ENCODE data around the gene LTBP2.

Gene LTBP2

GRCh38 chr14:74495356-74495755, 116.7 kb downstream of the LTBP2 start:
- TF ChIP-seq NFIC (IDR thresholded peaks at IDR 0.05) (no peak), EP300 (IDR thresholded peaks at IDR 0.05; ENCODE audit: borderline replicate concordance) (no peak), USF1 (IDR thresholded peaks at IDR 0.05) (no peak), TCF12 (IDR thresholded peaks at IDR 0.05; ENCODE audit: low read depth) (no peak), MAX (IDR thresholded peaks at IDR 0.05) (no peak)
- TF ChIP-seq, protein P1, sequence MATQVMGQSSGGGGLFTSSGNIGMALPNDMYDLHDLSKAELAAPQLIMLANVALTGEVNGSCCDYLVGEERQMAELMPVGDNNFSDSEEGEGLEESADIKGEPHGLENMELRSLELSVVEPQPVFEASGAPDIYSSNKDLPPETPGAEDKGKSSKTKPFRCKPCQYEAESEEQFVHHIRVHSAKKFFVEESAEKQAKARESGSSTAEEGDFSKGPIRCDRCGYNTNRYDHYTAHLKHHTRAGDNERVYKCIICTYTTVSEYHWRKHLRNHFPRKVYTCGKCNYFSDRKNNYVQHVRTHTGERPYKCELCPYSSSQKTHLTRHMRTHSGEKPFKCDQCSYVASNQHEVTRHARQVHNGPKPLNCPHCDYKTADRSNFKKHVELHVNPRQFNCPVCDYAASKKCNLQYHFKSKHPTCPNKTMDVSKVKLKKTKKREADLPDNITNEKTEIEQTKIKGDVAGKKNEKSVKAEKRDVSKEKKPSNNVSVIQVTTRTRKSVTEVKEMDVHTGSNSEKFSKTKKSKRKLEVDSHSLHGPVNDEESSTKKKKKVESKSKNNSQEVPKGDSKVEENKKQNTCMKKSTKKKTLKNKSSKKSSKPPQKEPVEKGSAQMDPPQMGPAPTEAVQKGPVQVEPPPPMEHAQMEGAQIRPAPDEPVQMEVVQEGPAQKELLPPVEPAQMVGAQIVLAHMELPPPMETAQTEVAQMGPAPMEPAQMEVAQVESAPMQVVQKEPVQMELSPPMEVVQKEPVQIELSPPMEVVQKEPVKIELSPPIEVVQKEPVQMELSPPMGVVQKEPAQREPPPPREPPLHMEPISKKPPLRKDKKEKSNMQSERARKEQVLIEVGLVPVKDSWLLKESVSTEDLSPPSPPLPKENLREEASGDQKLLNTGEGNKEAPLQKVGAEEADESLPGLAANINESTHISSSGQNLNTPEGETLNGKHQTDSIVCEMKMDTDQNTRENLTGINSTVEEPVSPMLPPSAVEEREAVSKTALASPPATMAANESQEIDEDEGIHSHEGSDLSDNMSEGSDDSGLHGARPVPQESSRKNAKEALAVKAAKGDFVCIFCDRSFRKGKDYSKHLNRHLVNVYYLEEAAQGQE (IDR thresholded peaks at IDR 0.05; ENCODE audit: low read depth) = no peak

GRCh38 chr14:74493343-74494261, 118.4 kb downstream of the LTBP2 start, which contains the start of gene ISCA2:
TSS of gene ISCA2 (plus strand) at chr14:74493765. CDS start at chr14:74493775, 10 bp downstream.
- TF ChIP-seq CREB1 (IDR thresholded peaks at IDR 0.05; ENCODE audit: low read depth) = no peak
- TF ChIP-seq FOXM1 (IDR thresholded peaks at IDR 0.05; ENCODE audit: borderline replicate concordance, low read depth) = no peak
- no peak for TF ChIP-seq CEBPB (IDR thresholded peaks at IDR 0.05)
- no peak for TF ChIP-seq MAX (IDR thresholded peaks at IDR 0.05)
- TF ChIP-seq, protein P1 (IDR thresholded peaks at IDR 0.05; ENCODE audit: low read depth) = no peak
- peak; percentile 70 for TF ChIP-seq TAF1 (IDR thresholded peaks at IDR 0.05; ENCODE audit: low read depth)
- TF ChIP-seq YY1 (IDR thresholded peaks at IDR 0.05; ENCODE audit: low read depth) = peak; percentile 94
- TF ChIP-seq ZBTB7A (IDR thresholded peaks at IDR 0.05; ENCODE audit: low read depth) = peak; percentile 96
- no peak for TF ChIP-seq TCF12 (IDR thresholded peaks at IDR 0.05; ENCODE audit: low read depth)
- TF ChIP-seq RAD21 (IDR thresholded peaks at IDR 0.05; ENCODE audit: low read depth) = no peak

DNA sequence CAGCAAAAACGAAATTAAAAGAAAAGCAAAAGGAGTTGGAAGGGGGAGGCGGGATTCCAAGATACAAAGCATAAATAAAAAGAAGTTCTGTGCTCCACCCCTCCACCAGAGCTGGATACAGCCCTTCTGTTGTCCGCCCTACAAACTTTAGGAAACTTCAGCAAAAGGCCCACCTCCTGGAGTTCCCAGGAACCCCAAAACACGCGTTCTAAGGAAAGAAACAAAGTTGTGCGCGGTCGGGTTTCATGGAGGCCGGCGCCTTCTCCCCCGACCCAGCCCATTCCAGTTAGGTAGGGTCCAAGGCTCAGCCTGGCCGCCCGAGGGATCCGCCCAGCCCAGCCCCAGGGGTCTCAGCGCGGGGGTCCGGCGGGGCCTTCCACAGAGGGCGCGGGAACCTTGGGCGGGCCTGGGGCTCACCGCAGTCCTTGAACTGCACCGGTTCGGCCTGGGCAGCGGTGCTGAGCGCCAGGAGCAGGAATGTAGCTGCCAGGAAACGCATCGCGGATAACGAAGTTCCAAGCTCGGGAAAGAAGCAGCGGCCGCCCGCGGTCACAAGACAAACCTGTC, 119.2 kb downstream of the LTBP2 start, which contains the start of gene NPC2:
Gene NPC2 (minus strand): TSS at position 530 of the 567 bp plus-strand sequence. CDS start 31 bp downstream, at position 499.
- TF ChIP-seq TCF12 (IDR thresholded peaks at IDR 0.05; ENCODE audit: low read depth) (peak; percentile 48; the same call in 1 of the 2 replicates), ZBTB7A (IDR thresholded peaks at IDR 0.05; ENCODE audit: low read depth) (peak; percentile 87; the same call in 1 of the 2 replicates), CREB1 (IDR thresholded peaks at IDR 0.05; ENCODE audit: low read depth) (no peak), USF1 (IDR thresholded peaks at IDR 0.05) (peak; percentile 35; the same call in 1 of the 2 replicates), CEBPB (IDR thresholded peaks at IDR 0.05) (no peak), EGR1 (IDR thresholded peaks at IDR 0.05) (no peak), TAF1 (IDR thresholded peaks at IDR 0.05; ENCODE audit: low read depth) (peak; percentile 55; the same call in 1 of the 2 replicates), NFIC (IDR thresholded peaks at IDR 0.05) (peak; percentile 34; the same call in 1 of the 2 replicates), TEAD4 (IDR thresholded peaks at IDR 0.05) (0 out of 2 replicates have a peak, but pooled peaks have one; percentile 44)

- no peak for TF ChIP-seq ZBTB7A (IDR thresholded peaks at IDR 0.05; ENCODE audit: low read depth)
- TF ChIP-seq RAD21 (IDR thresholded peaks at IDR 0.05; ENCODE audit: low read depth) = peak; percentile 28; the same call in 1 of the 2 replicates
These were observed 119.9 kb downstream of the LTBP2 start for GRCh38 chr14:74491956-74492775.

DNA sequence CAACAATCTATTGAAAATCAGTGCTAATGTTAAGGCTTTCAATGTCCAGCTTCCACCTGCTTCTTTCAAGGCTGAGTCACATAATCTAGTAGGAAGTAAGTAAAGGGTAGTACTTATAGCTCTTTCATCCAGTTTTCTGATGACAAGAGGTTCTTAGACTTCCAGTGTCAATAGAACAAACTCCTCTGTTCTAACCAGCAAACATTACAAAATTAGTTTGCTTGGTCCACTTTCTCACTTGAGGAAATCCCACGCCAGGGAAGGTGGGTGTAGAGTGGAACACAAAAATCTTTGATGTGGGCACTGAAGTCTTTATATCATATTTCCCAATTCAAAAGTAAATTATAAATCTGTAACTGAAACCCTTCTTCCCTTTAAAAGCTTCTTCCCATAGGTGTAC, 121.6 kb downstream of the LTBP2 start:
- TF ChIP-seq EGR1 (IDR thresholded peaks at IDR 0.05) (no peak), TAF1 (IDR thresholded peaks at IDR 0.05; ENCODE audit: low read depth) (no peak)
- TF ChIP-seq, protein P1 (IDR thresholded peaks at IDR 0.05; ENCODE audit: low read depth) = no peak
